CD4-positive, alpha-beta T cell treated with Interleukin-4 for 4 hours (primary cell): Measurements from ENCODE around the gene CD7.

Experiments
- DNase-seq: peaks from one replicate; pipeline ENCODE4 v3.0.0-alpha.2; 2020

The CD7 gene

DNA sequence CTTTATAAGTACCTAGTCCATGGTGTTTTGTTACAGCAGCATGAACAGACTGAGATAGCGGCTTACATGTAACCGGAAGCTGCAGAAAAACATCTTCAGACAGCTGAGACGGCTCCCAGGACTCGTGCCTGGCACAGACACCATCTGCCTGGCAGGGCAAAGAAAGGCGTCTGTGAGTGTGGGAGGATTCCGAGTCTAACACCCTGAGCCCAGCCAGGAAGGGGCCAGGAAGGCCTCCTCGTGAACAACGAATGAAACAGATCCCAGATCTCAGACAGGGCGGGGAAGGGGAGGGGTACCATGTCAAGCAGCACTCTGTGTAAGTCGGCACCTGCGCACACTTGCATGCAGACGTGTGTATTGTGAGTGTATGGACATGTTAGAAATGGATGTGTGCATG lies 39.6 kb downstream of the CD7 start:
- DNase-seq = no peak

DNA sequence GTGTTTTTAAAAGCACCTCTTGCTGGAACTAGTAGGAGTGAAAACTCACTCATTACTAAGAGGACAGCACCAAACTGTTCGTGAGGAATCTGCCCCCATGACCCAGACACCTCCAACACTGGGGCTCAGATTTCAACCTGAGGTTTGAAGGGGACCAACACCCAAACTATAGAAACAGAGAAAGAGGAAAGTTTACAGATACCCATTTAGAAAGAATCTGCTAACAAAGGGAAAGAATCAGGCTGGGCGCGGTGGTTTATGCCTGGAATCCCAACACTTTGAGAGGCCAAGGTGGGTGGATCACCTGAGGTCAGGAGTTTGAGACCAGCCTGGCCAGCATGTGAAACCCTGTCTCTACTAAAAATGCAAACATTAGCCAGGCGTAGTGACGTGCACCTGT lies 40.5 kb downstream of the CD7 start:
- no peak for DNase-seq

DNA sequence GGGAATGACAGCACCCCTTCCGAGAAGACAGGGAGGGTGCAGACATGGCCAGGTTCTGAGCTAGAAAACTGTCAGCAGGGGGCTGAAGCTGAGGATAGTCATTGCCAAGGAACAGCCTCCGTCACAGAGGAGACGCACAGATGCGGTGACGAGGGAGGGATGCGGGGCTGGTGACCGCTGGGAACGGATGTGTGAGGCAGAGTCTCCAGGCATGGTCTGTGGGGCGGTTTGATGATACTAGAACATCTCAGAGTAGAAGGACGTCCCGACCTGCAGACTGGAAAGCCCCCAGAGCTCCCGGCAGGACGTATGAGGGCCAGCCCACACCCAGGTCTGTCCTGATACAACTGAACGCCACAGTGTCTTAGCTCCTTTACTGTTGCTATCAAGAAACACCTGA lies 42.1 kb downstream of the CD7 start:
- no peak for DNase-seq

DNA sequence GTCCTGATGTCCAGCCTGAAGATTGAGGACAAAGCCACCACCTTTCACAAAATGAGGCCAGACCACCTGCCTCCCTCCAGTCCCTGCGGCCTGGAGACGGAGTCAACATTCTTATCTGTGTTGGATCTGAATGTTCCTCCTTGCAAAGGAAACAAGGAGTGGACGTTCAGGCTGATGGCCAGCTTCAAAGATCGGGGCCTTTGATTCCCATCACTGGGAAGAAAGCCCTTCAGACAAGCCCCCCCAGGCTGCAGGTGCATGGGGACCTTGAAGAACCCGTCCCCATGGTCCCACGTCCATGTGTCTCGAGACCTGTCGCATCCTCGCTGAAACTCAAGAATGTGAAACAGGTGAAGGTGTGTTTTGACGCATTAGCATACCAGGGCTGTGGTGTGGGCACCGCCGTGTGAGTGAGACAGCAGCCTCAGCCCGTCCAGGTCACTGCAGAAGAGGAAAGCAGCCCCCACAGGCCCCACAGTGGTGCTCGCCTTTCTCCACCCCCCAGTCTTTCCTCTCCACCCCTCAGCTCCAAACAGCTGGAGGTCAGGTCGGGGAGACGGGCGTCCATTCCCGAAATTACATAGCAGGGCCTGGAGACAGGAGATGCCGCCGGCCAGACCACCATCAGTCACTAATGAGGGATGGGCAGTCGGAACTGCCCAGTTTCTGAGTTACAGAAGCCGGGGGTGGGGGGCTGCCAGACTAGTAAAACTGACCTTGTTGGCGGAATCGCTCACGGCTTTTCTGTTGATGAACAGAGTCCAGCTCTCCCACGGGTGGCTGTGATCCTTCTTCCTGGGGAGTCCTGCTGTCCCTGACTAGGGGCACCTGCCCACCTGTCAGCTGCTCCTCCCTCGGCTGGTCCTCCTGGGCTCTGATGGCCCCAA lies 43.0 kb downstream of the CD7 start:
- DNase-seq = no peak

DNA sequence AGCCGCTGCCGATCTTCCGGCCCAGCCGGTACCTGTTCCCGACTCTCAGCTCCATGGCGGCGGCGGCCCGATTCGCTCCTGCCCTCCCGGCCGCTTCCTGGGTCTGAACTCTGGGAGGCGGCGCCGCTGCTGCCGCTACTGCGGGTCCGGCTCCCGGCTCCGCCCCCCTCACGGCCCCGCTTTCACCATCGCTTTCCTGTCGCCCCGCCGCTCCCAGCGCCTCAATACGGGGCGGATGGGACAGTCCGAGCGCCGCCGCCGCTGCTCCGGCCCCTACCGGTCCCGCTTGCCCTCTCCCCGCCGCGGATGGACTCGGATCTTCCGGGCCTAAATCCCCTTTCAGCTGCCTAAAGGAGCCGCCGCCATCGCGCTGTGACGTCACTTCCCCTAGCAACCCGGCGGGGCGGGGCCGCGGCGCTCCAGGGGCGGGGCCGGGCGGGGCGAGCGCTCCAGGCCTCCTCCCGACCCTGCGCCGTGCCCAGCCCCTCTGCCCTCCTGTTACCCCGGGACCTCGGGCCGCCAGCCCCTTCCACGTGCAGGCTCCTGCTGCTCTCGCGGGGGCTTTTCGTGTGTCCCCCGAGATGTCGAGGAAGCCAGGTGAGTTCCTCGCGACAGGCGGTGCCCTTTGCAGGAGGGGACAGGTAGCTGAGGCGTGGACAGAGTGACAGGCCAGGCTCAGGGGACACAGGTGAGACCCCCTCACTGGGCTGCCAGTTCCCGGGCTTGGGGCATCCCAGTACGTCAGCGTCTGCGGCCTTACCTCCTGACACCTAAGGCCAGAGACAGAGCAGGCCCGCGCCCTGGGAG lies 43.9 kb downstream of the CD7 start, which contains the start of gene CSNK1D:
CSNK1D (minus strand) TSS at position 374 of the 807 bp plus-strand sequence; CDS start at position 55, 319 bp downstream.
- DNase-seq = peak; percentile 84

DNA sequence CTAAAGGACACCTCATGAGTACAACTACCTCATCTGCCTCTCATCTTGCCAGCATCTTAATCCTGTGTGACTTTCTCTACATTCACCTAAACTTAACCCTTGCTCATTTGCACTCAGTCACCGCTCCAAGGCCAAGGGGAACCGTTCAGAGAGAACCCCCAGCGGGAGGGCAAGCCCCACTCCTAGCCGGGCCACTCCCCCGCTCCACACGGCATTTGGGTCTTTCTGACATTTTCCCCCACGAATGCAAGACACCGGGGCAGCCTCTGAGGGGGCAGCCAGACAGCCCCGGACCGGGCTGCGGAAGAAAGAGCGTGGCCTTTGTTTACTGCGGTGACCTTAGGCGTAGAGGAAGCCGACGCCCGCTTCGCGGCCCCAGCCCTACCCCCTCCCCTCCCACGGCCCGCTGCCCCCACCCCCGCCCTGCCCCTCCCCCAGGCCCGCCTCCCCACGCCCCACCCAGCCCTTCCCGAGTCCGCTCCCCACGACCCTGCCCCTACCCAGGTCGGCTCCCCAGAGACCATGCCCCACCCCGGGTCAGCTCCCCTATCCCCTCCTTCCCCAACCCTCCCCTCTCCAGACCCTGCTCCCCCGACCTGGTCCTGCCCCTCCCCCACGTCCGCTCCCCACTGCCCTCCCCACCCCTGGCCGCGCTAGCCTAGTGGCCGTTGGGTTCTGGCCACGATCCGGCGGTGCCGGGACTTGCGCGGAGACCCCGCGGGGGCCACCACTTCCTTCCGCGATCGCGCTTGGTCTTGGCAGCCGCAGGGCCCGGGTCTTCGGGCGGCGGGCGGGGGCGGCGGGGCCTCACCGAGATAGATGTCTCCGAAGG lies 44.7 kb downstream of the CD7 start:
- peak; percentile 35 for DNase-seq

DNA sequence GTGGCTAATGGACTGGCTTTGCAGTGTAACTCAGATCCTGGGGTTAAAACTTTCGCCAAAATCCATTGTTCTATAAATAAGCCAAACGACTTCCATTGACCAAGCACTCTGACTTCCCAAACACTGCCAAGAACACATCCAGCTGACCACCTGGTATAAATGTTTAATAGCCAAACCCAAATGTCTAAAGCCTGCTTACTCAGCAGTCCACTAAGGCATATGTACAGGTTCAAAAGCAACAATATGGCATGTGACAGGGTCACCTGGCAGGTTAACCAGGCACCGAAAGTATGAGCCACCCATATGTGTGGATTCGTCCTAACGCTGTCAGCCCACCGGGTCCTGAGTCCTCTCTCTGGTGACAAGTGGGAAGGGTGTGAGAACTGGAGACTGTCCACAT lies 46.0 kb downstream of the CD7 start:
- DNase-seq = no peak

DNA sequence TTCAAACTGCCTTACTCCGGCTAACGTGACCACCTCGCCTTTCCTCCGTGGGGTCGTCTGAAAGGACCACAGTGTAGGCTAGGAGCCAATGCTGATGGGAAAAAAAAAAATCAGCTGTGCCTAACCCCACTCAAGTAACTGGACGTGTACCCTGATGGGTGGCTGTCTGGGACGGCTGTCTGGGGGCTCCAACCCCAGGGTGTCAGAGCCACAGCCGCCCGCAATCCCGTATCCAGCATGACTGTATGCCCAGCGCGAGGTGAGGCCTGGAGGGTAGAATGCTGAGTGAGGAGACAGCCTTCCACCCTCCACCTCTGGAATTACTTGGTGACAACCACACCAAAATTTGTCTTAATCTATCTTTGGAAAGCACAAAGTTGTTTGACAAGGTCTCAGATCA lies 46.8 kb downstream of the CD7 start:
- no peak for DNase-seq

DNA sequence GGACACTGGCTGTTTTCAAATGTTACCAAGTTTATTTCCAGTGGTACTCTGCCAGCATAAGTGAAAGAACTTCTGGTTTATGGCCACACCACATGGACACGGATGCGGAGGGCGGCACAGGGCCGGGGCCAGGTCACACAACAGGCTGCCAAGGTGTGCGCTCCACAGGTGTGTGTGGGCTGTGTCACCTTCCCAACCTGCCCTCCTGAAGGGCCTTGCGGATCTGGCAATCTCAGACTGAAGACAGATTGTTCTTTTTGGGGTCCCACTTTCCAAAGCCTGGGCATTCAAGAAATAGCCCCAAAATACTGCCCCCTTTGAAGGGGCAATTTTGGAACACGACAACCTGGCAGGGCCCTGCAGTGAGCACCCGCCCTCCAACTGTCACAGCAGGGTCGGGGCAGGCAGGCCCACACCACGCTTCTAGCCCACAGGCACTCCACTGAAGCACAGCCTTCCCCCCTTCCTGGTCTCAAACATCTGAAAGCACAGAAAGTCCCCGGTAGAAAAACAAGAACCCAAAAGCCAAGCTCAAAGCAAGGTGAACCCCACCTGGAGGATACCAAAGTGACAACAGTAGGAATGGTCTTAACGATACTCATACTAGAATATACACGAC lies 47.4 kb downstream of the CD7 start:
- no peak for DNase-seq

DNA sequence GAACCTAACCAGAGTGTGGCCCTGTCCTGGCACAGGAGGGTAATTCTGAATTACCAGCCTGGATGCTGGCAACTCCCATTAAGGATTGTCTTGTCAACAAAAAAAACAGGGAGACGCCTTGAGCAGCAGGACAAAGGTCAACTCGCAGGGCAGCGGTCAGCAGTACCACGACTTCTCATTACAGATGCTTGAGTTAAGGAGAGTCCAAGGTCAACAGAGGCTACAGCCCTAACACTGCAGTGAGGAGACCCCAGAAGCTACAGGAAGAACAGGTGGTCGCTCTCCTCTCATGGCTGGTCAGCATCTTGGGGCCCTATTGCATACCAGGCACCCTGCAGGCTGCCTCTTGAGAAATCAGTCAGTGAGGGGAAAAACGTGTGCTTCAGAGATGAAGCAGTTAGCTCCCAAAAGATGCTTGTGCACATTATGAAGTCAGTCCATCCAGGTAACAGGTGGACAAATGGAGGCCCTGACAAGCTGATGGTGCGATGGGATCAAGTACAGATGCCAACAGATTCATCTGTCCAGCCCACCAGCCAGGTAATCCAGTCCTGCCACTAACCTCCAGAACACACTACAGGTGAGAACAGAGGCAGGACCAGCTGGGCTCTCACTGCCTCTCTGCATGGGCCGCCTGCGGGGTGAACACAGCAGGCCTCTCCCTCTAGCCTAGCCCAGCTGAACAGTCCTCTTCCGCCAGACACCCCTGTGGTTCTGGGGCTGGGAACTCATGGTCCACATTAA lies 48.1 kb downstream of the CD7 start:
- no peak for DNase-seq

DNA sequence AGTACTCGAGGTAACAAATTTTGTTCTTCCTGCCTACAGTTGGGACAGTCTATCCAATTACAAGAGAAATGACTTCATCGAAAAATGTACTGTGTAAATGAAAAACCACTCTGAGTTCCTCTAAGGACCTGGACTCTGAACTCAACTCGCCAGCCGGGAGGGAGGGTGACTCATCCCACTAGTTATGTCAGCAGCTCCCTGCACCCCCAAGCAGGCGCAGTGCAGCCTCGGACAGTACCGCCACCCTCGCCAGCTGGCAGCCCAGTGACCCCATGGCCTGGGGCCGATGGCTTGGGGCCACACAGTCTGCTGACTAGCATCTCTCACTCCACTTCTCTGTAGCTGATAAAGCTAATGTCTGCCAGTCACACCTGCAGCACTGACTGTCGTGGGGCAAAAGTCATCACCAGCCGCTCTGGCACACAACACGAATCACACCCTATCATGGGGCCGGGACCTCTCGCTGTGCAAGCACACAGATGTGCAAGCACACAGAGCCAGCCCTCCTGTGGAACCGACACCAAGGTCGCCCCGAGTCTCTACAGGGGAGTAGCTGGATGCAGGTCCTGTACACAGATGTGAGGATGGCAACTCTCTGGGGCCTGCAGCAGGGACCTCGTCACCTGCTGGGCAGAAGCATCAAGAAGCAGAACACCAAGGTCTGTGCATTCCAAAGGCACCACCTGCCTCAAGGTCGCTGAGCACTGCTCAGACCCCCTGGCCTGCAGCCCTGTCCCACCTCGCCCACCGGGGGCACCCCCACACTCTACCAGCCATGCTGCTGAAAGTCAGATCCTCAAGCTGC lies 49.6 kb downstream of the CD7 start:
- peak; percentile 49 for DNase-seq

DNA sequence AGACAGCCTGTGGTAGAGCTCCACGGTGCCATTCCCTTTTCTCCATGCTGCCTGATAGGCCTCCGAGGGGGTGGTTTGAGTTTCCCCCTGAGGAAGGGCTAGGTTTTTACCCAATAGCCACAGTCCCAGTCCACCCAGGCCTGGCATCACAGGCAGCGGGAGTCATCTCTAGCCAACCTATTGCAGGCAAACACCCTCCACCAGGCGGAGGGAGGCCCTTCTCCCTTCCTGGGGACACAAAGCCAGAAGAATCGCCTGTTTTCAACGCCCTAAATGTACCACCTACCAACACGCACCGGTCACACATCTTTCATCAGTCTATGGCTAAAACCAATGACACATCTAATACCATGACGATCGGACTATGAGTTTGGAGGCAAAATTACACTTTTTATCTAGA lies 51.3 kb downstream of the CD7 start:
- no peak for DNase-seq
